GM21367 (cell line): ENCODE measurements around the gene ITSN1.

ENCODE experiments used
- ATAC-seq: cut with Tn5 transposase; IDR thresholded peaks from one replicate; pipeline ENCODE4 v1.9.1; 2021; ENCODE audit not compliant: unreplicated experiment

Gene ITSN1

GRCh38 chr21:33881689-33882440 is 239.6 kb downstream of the ITSN1 start:
- no peak for ATAC-seq

GRCh38 chr21:33883118-33883517 is 240.8 kb downstream of the ITSN1 start:
- ATAC-seq, result no peak

GRCh38 chr21:33884376-33885171 is 242.3 kb downstream of the ITSN1 start:
- ATAC-seq, result no peak

- no peak for ATAC-seq
Observed at GRCh38 chr21:33885172-33885514, 242.8 kb downstream of the ITSN1 start.

DNA sequence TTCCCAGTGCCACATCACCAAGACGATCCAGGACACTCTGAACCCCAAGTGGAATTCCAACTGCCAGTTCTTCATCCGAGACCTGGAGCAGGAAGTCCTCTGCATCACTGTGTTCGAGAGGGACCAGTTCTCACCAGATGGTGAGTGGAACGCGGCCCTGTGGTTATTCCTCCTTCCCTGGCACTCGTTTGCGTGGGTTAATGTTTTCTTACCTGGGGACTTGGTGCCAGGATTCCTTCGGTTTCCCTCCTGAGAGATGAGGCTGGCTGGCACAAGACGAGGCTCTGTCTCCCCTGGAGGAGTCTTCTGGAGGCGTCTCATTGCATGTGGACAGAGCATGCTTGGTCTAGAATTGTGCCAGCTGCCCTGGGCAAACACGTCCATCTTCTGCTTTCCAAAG is 244.0 kb downstream of the ITSN1 start:
- no peak for ATAC-seq

- no peak for ATAC-seq
Observed at GRCh38 chr21:33890187-33890586, 247.9 kb downstream of the ITSN1 start.

DNA sequence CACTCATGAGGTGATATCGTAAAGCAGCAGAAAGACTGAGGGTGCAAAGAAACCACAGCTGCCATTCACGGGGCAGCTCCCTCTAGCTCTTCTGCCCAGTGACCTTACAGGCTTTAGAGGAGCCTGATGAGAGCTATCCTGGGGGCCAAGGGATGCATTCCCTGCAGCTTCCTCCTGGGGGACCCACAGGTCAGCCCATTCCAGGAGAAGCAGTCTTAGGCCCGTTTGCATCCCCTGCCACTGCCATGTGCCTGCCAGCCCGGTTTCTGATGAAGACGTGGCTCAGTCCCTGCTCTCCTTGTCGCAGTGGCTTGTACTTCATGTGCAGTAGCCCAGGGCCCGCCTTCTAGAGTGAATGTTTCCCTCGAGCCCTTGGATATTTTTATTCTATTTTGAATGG is 250.6 kb downstream of the ITSN1 start:
- no peak for ATAC-seq

- no peak for ATAC-seq
Observed at GRCh38 chr21:33893917-33894316, 251.6 kb downstream of the ITSN1 start.

DNA sequence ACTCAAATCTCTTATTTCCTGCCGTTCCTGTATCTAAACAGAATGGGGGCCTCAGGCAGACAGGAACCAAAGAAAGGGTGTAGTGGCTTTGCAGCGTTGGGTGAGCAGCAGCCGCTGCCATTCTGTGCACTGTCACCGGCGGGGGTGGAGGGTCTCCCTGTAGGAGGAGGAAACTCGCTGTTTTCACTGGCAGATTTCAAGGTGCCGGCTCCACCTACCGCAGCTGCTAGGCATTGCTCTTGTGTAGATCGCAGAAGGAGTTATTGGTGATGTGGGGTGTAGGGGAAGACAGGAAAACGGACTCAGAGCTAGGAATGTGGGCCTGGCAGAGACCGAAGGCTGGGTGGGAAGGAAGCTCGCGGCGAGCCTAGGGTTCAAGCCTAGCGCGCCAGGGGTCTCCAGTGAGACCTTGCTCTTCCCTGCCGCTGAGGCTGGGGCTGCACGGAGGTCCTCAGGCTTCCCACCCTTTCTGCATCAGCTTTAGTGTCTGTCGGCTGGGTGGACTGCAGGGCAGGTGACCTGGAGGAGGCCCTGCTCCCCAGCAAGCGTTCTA is 252.5 kb downstream of the ITSN1 start:
- no peak for ATAC-seq

DNA sequence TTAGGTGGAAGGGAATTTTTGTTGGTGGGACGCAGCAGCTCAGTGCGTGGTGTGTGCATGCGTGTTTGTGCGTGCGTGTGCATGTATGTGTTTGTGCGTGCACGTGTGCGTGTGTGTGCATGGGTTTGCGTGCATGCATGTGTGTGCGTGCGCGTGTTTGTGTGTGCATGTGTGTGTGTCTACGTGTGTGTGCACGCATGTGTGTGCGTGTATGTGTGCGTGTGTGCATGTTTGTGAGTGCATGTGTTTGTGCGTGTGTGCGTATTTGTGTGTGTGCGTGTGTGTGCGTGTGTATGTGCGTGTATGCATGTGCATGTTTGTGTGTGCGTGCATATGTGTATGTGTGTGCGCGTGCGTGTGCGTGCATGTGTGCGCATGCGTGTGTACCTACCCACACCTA is 253.1 kb downstream of the ITSN1 start:
- no peak for ATAC-seq

DNA sequence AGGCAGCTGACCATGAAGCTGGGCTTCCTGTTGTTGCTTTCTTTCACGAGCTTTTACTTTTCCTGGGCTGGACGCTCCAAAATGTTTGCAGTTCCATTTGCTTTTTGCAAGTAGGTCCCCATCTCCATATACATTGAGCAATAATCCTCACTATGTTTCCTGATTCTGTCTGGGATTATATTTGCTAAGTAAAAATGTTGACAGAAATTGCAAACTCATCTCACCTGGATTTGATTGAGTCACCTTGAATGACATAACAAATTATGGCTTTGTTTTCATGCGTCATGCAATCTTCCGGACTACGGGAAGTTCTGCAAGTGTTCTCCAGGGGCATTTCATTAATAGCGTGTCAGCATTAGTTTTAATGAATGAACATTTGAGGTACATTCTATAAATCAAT is 254.4 kb downstream of the ITSN1 start:
- ATAC-seq, result no peak

DNA sequence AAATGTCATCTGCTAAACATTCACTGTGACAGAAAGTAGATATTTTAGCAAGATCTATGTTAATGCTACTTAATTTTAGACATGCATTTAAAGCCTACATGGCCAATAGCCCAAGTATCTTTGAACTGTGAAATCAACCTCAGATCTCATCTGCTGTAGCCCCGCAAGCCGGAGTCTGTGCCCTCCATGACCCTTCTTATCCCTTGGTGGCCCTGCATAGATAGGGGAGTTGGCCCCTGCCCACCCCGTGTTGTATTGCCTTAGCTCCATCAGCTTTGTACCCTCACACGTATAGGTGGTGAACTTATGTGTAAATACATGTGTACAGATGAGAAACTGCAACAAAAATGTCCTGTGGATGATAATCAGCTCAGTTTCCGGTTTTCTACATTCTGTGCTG is 254.8 kb downstream of the ITSN1 start:
- no peak for ATAC-seq

DNA sequence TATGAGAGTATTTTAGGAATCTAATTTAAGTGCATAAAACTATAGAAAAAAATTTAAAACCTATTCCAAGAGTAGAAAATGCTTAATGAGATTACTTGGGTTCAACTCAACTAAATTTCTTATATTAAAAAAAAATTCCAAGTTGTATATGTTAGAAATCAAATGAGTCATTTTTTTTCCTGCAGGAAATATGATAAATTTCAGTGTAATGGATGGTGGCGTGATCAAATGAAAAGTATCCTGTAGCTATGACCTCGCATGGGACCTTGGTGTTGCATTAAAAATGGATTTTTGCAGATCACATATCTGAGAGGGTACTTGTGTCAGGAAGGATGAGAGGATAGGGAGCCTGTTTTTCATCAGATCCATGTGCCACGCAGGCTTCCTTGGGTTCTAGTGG is 255.4 kb downstream of the ITSN1 start:
- ATAC-seq, result no peak

DNA sequence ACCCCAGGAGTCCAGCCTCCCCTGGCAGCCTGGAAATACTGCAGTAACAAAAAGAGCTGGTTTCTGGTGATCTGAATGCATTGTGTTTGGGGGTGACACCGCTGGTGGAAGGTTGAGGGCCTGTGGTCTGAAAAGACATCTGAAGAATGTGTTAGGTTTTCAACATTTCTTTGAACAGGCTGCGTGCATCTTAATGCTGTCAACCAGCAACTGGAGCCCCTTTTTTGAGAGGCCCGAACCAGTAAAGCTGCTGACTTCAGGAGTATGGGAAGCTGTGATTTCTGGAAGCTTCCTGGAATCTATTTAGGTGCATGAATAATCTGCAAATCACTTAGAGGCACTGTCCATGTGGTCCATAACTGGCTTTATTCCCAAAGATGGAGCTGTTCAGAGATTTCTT is 256.3 kb downstream of the ITSN1 start:
- no peak for ATAC-seq

DNA sequence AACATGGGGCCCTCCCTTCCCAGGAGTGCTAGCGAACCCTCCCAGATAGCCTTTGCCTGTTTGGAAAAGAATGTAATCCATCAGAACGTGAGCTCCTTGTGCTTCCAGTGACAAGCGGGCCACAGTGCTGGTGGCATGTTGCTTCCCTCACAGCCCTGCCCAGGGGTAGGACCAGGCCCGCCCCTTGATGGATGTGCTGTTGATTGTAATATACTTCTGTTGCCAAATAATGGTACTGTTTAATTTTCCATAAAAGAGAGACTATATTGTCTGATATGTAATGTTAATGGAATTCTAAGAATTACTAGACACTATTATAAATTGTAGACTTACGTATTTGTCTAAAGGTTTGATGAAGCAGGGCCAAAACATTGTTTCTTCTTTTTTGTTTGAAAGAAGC is 256.9 kb downstream of the ITSN1 start:
- no peak for ATAC-seq

- ATAC-seq, result no peak
Observed at GRCh38 chr21:33901412-33902288, 259.3 kb downstream of the ITSN1 start.

DNA sequence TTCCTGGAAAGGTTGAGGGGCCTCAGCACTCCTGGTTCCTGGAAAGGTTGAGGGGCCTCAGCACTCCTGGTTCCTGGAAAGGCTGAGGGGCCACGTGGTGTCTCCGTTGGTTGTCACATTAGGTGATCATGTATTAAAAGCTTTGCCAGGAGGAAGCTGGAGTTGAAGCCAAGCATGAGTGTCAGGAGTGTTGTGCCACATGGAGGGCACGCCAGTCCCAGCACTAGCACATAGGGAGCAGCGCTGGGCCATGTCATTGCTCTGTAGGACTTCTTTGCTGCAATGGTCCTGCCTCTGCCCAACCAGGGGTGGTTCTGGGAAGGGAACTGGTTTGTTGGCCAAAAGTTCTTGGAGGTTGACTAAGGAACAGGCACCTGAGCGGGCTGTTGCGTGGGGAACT is 260.0 kb downstream of the ITSN1 start:
- ATAC-seq, result no peak

GRCh38 chr21:33904041-33904440 is 261.7 kb downstream of the ITSN1 start:
- no peak for ATAC-seq

DNA sequence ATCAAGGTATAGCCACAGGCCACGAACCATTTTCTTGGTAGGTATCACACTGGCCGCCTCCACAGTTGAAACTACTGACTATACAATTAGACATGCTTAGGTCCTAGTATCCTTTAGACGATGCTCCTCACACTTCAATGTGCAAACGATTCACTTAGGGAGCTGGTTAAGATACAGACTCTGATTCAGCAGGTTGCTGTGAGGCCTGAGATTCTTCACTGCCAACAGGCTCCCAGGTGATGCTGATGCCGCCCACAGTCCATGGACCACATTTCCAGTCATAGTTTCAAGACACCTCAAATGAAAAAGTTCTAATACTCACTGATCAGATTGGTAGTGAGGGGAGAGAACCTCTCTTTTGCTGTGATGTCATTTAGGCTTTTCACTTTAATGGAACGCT is 266.5 kb downstream of the ITSN1 start:
- no peak for ATAC-seq

- no peak for ATAC-seq
Observed at GRCh38 chr21:33909756-33910155, 267.5 kb downstream of the ITSN1 start.

DNA sequence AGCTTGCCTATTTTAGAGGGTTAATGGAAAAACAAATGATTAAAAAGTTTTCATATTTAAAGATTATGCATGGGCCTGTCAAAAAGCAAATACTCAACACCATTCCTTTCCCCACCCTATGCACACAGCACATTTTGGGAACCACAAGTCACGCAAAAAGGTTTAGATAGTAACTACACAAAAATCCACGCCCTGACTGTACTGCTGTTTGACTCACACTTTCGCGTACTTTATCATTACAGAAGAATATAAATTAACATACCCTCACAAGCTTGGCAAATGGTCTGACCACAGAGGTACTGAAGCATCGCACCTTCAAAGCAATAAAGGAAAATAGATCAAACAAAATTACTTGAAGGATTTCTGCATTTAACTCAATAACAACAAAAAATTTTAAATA is 271.9 kb downstream of the ITSN1 start:
- no peak for ATAC-seq
